Measurements from ENCODE around the gene DUSP3.

Gene DUSP3

DNA sequence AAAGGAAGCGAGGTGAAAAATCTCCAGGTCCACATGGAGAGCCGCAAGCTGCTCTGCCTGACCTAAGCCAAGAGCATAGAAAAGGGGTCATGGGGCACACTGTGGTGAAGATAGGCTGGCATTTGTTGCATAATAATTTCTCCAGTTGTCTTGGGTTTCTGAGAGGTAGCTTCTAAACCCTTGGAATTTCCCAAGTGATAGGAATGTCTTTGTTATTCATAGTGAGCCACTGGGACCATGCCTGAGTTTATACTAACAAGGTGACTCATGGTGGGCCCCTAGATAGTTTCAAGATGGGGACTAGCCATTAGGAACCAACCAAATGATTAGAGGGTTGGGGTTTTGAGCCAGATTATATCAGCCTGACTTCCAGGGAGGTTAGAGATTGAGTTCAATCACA lies 45.8 kb downstream of the DUSP3 start:
- TF ChIP-seq EZH2phosphoT487 (IDR thresholded peaks at IDR 0.05; ENCODE audit: low read depth), result no peak
- TF ChIP-seq, protein P1, sequence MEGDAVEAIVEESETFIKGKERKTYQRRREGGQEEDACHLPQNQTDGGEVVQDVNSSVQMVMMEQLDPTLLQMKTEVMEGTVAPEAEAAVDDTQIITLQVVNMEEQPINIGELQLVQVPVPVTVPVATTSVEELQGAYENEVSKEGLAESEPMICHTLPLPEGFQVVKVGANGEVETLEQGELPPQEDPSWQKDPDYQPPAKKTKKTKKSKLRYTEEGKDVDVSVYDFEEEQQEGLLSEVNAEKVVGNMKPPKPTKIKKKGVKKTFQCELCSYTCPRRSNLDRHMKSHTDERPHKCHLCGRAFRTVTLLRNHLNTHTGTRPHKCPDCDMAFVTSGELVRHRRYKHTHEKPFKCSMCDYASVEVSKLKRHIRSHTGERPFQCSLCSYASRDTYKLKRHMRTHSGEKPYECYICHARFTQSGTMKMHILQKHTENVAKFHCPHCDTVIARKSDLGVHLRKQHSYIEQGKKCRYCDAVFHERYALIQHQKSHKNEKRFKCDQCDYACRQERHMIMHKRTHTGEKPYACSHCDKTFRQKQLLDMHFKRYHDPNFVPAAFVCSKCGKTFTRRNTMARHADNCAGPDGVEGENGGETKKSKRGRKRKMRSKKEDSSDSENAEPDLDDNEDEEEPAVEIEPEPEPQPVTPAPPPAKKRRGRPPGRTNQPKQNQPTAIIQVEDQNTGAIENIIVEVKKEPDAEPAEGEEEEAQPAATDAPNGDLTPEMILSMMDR (IDR thresholded peaks at IDR 0.05; ENCODE audit: low read depth, low read length), result no peak
- no peaks in the 10 kb centered on the region for H4K20me1 ChIP-seq (ENCODE audit: insufficient read depth, low read length)
- H3K9ac ChIP-seq (ENCODE audit: low read length), result no peak overlapping the region
- no peak overlapping the region for H3K27ac ChIP-seq (ENCODE audit: low read length)
- no peaks in the 10 kb centered on the region for H3K79me2 ChIP-seq (ENCODE audit: low read length)
- 0 out of 2 replicates have a peak, but pooled peaks cover 3% of the 10 kb centered on the region for H3K27me3 ChIP-seq (ENCODE audit: low read depth, low read length)
- H3K4me3 ChIP-seq (ENCODE audit: low read length), result no peak overlapping the region
- no peak overlapping the region for H3K4me2 ChIP-seq (ENCODE audit: low read length)
- no peaks in the 10 kb centered on the region for H3K4me1 ChIP-seq (ENCODE audit: low read length)
- H3K36me3 ChIP-seq (replicated peaks; ENCODE audit: low read depth, low read length), result no peaks in the 10 kb centered on the region
- no peak overlapping the region for H2AFZ ChIP-seq (ENCODE audit: low read depth, low read length)
- no peaks in the 10 kb centered on the region for H3K9me3 ChIP-seq (ENCODE audit: insufficient read depth, low read length)

DNA sequence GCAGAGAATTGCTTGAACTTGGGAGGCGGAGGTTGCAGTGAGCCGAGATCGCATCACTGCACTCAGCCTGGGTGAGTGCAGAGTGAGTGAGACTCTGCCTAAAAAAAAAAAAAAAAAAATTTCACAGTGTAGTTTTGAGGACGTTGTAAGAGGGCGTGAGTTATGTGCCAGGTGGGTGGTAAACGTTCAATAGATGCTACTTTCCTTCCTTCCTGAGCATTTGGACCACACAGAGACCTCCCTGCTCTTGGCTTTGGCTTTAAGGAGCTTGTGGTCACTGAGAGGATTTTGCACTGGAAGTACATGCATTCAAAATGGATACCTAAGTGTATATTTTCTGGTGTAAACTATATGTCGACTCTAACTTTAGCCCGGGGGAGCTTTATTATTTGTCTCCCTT lies 50.7 kb downstream of the DUSP3 start:
- H4K20me1 ChIP-seq (ENCODE audit: insufficient read depth, low read length), result no peaks in the 10 kb centered on the region
- no peaks in the 10 kb centered on the region for H3K27me3 ChIP-seq (ENCODE audit: low read depth, low read length)
- no peak overlapping the region for H3K27ac ChIP-seq (ENCODE audit: low read length)
- H3K9me3 ChIP-seq (ENCODE audit: insufficient read depth, low read length), result no peaks in the 10 kb centered on the region
- H3K79me2 ChIP-seq (ENCODE audit: low read length), result no peaks in the 10 kb centered on the region
- no peaks in the 10 kb centered on the region for H3K4me1 ChIP-seq (ENCODE audit: low read length)
- no peak overlapping the region for H3K4me3 ChIP-seq (ENCODE audit: low read length)
- TF ChIP-seq EZH2phosphoT487 (IDR thresholded peaks at IDR 0.05; ENCODE audit: low read depth), result no peak
- TF ChIP-seq, protein P1 (IDR thresholded peaks at IDR 0.05; ENCODE audit: low read depth, low read length), result no peak
- H2AFZ ChIP-seq (ENCODE audit: low read depth, low read length), result no peak overlapping the region
- H3K4me2 ChIP-seq (ENCODE audit: low read length), result no peak overlapping the region
- no peaks in the 10 kb centered on the region for H3K36me3 ChIP-seq (replicated peaks; ENCODE audit: low read depth, low read length)
- no peak overlapping the region for H3K9ac ChIP-seq (ENCODE audit: low read length)

DNA sequence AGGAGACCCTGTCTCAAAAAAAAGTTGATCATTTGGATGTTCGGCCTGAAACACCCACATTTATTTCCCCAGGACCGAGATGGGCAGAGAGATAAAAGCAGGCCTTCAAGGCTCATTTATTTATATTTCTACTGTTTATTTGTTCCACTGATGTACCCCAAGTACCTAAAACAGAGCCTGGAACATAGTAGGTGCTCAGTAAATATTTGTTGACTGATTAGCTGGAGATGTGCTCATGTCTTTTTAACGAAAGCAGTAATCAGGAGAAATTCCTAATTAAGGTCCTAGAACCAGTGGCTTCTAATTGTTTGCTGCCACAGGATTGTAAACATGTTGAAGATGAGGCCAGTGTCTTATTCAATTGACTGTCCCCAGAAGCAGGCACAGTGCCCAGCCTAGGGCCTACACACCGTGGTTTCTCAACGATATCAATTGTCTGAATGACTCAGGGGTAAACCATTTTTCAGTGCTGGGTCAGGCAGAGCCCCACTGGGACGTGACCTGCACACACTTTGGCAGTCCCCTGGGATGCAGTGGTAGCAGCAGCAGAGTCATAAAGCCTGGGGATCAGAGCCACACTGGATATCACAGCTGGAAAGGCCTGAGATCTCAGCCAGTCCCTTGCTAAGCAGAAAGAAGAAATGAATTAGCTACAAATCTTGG lies 54.9 kb downstream of the DUSP3 start:
- no peaks in the 10 kb centered on the region for H3K79me2 ChIP-seq (ENCODE audit: low read length)
- H3K27ac ChIP-seq (ENCODE audit: low read length), result no peak overlapping the region
- no peak overlapping the region for H3K4me2 ChIP-seq (ENCODE audit: low read length)
- no peaks in the 10 kb centered on the region for H3K9me3 ChIP-seq (ENCODE audit: insufficient read depth, low read length)
- H3K9ac ChIP-seq (ENCODE audit: low read length), result no peak overlapping the region
- no peak for TF ChIP-seq EZH2phosphoT487 (IDR thresholded peaks at IDR 0.05; ENCODE audit: low read depth)
- TF ChIP-seq, protein P1 (IDR thresholded peaks at IDR 0.05; ENCODE audit: low read depth, low read length), result no peak
- H3K4me1 ChIP-seq (ENCODE audit: low read length), result peaks cover 18% of the 10 kb centered on the region
- no peak overlapping the region for H2AFZ ChIP-seq (ENCODE audit: low read depth, low read length)
- H3K36me3 ChIP-seq (replicated peaks; ENCODE audit: low read depth, low read length), result no peaks in the 10 kb centered on the region
- no peaks in the 10 kb centered on the region for H4K20me1 ChIP-seq (ENCODE audit: insufficient read depth, low read length)
- H3K27me3 ChIP-seq (ENCODE audit: low read depth, low read length), result no peaks in the 10 kb centered on the region
- H3K4me3 ChIP-seq (ENCODE audit: low read length), result no peak overlapping the region

DNA sequence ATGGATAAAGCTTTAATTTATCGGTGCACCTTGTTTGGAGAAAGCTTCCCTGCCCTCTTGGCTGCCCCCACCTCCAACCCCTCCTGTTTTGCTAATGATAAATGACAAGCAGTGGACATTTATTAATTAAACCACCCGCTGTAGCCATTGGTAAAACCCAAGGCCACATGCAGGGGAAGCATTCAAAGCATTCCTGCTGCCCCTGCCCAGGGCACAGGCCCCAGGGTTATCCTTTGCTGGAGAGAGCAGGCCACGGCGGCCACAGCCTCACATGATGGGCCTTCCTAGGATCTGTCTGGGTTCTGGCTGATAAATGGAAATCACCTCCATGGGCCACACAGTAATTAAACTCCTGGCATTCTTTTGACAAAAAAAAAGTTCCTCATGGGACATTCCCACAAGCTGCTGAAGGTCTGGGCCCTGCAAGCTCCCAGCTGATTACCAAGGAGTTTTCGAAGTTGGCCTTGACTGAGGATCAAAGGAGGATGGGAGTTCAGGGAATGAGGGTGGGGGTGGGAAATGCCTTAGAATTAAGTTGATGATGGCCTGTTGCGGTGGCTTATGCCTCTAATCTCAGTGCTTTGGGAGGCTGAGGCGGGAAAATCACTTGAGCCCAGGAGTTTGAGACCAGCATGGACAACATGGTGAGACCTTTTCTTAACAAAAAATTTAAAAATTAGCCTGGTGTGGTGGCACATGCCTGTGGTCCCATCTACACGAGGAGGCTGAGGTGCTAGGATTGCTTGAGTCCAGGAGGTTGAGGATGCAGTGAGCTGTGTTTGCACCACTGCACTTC lies 55.7 kb downstream of the DUSP3 start:
- H3K27me3 ChIP-seq (ENCODE audit: low read depth, low read length), result no peaks in the 10 kb centered on the region
- H3K27ac ChIP-seq (ENCODE audit: low read length), result no peak overlapping the region
- H3K9me3 ChIP-seq (ENCODE audit: insufficient read depth, low read length), result no peaks in the 10 kb centered on the region
- TF ChIP-seq, protein P1 (IDR thresholded peaks at IDR 0.05; ENCODE audit: low read depth, low read length), result no peak
- no peak for TF ChIP-seq EZH2phosphoT487 (IDR thresholded peaks at IDR 0.05; ENCODE audit: low read depth)
- H3K36me3 ChIP-seq (replicated peaks; ENCODE audit: low read depth, low read length), result no peaks in the 10 kb centered on the region
- H3K9ac ChIP-seq (ENCODE audit: low read length), result no peak overlapping the region
- no peak overlapping the region for H3K4me3 ChIP-seq (ENCODE audit: low read length)
- H2AFZ ChIP-seq (ENCODE audit: low read depth, low read length), result no peak overlapping the region
- H3K79me2 ChIP-seq (ENCODE audit: low read length), result no peaks in the 10 kb centered on the region
- peaks cover 18% of the 10 kb centered on the region for H3K4me1 ChIP-seq (ENCODE audit: low read length)
- no peaks in the 10 kb centered on the region for H4K20me1 ChIP-seq (ENCODE audit: insufficient read depth, low read length)
- H3K4me2 ChIP-seq (ENCODE audit: low read length), result no peak overlapping the region
